HL-60/S4 (cell line): ENCODE measurements around the gene SVIL.

ENCODE experiments used
- in situ Hi-C: fragments of 300-500 bp; cut with MboI; formaldehyde crosslinking; loops from 2 replicates; pipeline ENCODE4 v1.14.3; 2022; ENCODE audit warnings: low sequenced_read_pairs

Gene SVIL

GRCh38 chr10:29650552-29650944, 15.8 kb upstream of the SVIL start:
- in situ Hi-C loops: no loop called here

GRCh38 chr10:29649561-29650551, 15.1 kb upstream of the SVIL start:
- in situ Hi-C loops: no loop called here

GRCh38 chr10:29648983-29649268, 14.2 kb upstream of the SVIL start:
- in situ Hi-C loops: no loop called here

- in situ Hi-C loops: no loop called here
These were observed 13.6 kb upstream of the SVIL start for GRCh38 chr10:29648114-29648982.

GRCh38 chr10:29647478-29647877, 12.7 kb upstream of the SVIL start:
- in situ Hi-C loops: no loop called here

- in situ Hi-C loops: no loop called here
These were observed 12.2 kb upstream of the SVIL start for GRCh38 chr10:29646960-29647461.

GRCh38 chr10:29646238-29646902, 11.6 kb upstream of the SVIL start:
- in situ Hi-C loops: no loop called here

- in situ Hi-C loops: no loop called here
These were observed 9.2 kb upstream of the SVIL start for GRCh38 chr10:29643771-29644501.

GRCh38 chr10:29642990-29643389, 8.2 kb upstream of the SVIL start:
- in situ Hi-C loops: no loop called here

- in situ Hi-C loops: no loop called here
These were observed 2.8 kb upstream of the SVIL start for GRCh38 chr10:29637537-29637936.

- in situ Hi-C loops: no loop called here
These were observed 1.4 kb upstream of the SVIL start for GRCh38 chr10:29636178-29636577.

- in situ Hi-C loops: no loop called here
These were observed 957 bp upstream of the SVIL start for GRCh38 chr10:29635711-29636144.

- in situ Hi-C loops: no loop called here
These were observed 666 bp downstream of the SVIL start for GRCh38 chr10:29634105-29634504.

GRCh38 chr10:29631049-29631339, 3.8 kb downstream of the SVIL start:
- in situ Hi-C loops: no loop called here

GRCh38 chr10:29630205-29631048, 4.3 kb downstream of the SVIL start:
- in situ Hi-C loops: no loop called here

GRCh38 chr10:29628912-29629526, 5.8 kb downstream of the SVIL start:
- in situ Hi-C loops: no loop called here

- in situ Hi-C loops: no loop called here
These were observed 6.5 kb downstream of the SVIL start for GRCh38 chr10:29628311-29628710.

- in situ Hi-C loops: no loop called here
These were observed 7.3 kb downstream of the SVIL start for GRCh38 chr10:29627201-29628132.
